ENCODE results near the gene WSCD2.

- TF ChIP-seq CTCF (IDR thresholded peaks at IDR 0.05) (no peak), EP300 (IDR thresholded peaks at IDR 0.05) (no peak), POLR2A (IDR thresholded peaks at IDR 0.05) (no peak), POLR2AphosphoS5 (IDR thresholded peaks at IDR 0.05) (no peak)
These were observed 19.5 kb downstream of the WSCD2 start for GRCh38 chr12:108148521-108149074.

Data from stomach (tissue), 4 donors.